Left renal pelvis (tissue), 4 donors: ENCODE measurements around the gene ANKRD17. TPM values are rescaled to one million over a fixed set of nuclear protein-coding genes. Genes with fewer than 3 reads are reported as not detected.

Experiments
- DNase-seq, 4 donors: peaks; one replicate each; pipeline ENCODE4 v3.0.0-alpha.2; 2013; ENCODE audit warnings: low read depth in 4 of 4, low spot score in 3 of 4
- polyA plus RNA-seq, 4 donors: library from polyadenylated mRNA; unstranded; fragments of 120-200 nt; gene quantifications; one replicate each; pipeline ENCODE4 v1.2.1, GENCODE V29; 2013; ENCODE audit not compliant: insufficient read length in 4 of 4

The ANKRD17 gene
- polyA plus RNA-seq, 4 donors: 61.5 to 79.4 (median 69.5) TPM

- DNase-seq: no peak
These were observed 119.4 kb downstream of the ANKRD17 start for GRCh38 chr4:73139245-73139644.

DNA sequence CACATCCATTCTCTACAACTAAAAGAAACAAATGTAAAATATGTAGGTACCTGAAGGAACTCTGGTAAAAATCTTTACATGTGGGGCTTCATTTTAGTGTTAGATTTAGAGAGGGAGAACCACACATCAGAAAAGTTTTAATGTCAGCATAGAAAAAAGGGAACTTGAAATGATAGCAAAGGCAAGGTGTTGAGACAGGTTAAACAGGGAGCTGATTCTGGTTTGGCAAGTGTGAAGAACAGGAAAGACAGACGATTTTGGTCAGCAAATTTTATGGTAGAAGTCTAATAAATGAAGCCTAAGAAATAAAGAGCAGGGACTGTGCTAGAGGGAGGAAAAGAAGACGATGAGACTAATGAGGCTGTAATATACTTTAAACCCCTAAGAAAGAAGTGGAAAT is 121.5 kb downstream of the ANKRD17 start:
- no peak for DNase-seq

GRCh38 chr4:73133784-73134183 is 124.8 kb downstream of the ANKRD17 start:
- DNase-seq: no peak

DNA sequence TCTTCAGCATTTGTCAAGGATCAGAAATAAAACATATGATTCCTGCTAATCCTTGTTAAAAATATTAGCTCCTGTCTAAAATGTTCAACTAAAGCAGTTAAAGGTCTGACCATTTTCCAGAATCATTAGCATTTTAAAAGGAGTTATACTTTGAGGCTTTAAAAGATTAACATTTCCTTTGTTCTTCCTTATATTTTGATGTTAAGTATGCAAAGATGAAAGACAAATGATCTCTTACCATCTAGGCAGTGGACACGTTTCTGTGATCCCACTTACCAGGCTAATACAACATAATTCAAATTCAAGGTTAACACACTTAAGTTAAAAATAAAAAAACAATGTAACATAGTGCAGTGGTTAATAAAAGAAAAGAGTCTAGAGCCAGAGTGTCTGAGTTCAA is 127.3 kb downstream of the ANKRD17 start:
- DNase-seq: no peak

GRCh38 chr4:73129319-73129718 is 129.3 kb downstream of the ANKRD17 start:
- DNase-seq: no peak

DNA sequence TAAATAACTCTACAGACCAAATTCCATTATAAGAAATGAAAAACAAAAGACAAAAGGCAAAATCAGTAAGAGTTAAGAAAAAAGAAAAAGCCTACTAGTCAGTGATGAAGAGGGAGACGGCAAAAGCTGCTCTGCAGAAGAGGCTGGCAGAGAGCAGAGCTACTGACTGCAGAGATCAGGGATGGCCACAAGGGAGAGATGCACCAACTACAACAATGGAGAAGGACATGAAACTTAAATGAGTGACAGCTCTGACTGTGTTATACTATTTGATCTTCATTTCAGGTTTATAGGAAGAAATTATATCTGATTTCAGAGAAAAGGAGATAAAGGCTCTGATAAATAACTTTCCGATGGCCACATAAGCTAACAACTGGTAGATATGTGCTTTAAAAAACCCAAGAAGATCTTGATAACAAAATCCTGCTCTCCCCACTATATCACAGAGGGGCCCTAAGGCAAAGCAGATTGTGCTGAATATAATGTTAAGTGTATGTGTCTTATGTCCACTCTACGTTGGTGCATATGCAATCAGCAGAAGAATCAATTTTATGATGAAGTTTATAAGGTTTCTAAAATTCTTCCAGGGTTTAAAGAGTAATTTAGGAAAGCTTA is 130.7 kb downstream of the ANKRD17 start:
- DNase-seq: no peak

DNA sequence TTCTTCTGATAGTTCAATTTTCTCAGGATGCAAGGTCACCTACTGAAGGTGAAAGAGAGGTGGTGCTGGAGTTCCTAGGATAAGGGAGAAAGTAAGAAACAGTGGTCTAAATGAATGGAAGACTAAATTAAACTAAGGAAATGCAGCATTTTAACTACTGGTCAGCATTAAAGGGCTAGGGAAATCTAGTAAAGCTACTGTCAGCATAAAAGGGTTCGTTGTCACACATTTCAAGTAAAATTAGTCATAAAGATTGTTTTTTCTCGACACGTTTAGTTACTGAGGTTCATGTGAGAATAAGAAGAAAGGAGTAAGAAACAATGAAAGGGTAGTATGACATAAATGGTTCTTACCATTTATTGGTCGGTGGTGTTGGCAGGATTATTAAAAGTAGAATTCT is 149.1 kb downstream of the ANKRD17 start:
- no peak for DNase-seq

DNA sequence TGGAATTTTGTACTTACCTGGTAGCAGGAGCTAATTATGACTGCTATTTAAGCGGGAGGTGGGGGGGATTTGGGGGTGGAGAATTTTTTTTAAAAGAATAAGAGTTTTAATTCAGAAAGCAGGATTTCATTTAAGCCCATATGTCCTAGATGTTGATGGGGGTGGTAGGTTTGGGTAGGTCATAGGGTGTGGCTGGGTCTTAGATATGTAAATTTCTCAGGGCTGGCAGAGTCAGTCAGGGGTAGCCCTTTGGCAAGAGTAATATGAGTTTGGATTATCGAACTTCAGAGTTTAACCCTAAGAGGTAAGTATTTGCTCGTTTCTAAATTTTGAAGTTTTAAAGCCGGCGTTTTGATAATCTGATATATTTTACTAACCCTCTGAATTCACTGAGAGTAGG is 153.9 kb downstream of the ANKRD17 start:
- DNase-seq: no peak

DNA sequence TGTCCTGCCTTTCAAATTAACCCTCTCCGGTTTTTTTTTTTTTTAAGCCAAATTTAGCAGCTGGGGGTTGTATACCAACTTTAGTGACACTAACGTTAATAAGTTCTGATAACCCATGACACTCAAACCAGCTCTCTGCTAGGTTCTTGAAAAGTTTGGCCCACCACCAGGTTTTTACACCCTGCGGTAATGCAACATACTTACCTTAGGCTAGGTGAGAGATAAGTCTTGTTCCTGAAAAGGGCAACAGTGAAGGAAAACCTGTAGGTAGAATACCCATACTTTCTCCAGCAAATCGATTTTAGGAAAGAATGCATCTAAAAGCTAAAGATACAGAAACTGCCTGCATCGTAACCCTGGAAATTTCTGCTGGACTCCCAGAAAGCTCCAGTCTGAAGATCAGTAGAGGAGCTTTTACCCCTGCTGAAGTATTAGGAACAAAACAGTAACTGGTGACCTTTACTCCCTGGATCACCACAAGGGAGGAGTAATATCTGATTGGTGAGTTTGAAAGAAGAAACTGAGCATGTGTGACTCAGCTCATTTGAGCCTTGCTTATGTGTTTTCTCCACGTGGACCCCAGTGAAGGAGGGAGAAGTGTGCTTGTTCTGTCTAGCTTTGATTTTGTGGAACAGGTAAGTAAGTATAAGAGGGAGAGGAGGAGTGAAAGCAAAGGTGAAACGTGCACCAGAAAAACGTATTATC is 154.6 kb downstream of the ANKRD17 start:
- no peak for DNase-seq

- no peak for DNase-seq
These were observed 159.5 kb downstream of the ANKRD17 start for GRCh38 chr4:73099143-73099542.

DNA sequence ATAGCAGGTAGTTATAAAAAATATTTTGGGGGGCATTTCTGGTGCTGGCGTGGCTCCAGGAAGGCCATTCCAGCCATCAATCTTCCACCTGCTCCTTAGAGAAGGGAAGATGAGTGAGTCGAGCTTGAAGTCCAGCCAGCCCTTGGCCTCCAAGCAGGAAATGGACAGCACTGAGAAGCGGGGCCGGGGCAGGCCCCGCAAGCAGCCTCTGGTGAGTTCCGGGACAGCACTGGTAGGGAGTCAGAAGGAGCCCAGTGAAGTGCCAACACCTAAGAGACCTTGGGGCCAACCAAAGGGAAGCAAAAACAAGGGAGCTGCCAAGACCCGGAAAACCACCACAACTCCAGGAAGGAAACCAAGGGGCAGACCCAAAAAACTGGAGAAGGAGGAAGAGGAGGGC is 159.9 kb downstream of the ANKRD17 start:
- DNase-seq: no peak

GRCh38 chr4:73098016-73098415 is 160.6 kb downstream of the ANKRD17 start:
- peak; percentile 12 to 23 (median 16) for DNase-seq

GRCh38 chr4:73092868-73093267 is 165.7 kb downstream of the ANKRD17 start:
- DNase-seq: no peak

- DNase-seq: no peak
These were observed 167.9 kb downstream of the ANKRD17 start for GRCh38 chr4:73090738-73091137.

DNA sequence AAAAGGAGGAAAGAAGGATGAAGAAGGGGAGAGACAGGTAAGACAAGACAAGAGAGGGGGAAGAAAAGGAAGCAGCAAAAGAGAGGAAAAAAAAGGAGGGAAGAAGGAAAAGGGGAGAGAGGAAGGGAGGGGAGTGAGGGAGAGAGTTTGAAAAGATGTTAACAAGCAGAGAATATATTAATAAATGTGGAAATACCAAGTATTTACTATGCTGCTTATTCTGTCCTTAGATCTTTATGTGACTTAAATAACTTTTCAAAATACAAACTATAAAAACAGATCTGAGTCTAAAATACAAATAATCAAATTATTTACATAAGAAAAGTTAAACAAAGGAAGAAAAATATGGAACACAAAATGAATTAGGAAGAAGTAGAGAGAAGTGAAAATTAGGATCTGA is 170.7 kb downstream of the ANKRD17 start:
- DNase-seq: no peak

GRCh38 chr4:73086095-73086868 is 172.3 kb downstream of the ANKRD17 start:
- DNase-seq: no peak

DNA sequence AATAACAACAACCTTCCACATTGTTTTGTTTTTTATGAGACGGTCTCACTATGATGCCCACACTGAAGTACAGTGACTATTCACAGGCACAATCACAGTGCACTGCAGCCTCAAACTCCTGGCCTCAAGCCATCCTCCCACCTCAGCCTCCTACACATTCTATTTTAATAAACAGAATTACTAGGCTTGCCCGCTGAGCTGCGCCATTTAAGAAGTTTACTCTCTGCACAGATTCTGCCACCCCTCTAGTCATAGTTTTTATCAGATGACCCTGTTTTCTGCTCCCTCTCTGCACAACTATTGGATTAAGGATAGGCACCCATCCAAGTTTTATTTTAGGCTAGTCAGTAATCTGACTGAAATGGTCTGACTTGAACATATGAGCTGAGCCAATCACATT is 177.8 kb downstream of the ANKRD17 start:
- no peak for DNase-seq

DNA sequence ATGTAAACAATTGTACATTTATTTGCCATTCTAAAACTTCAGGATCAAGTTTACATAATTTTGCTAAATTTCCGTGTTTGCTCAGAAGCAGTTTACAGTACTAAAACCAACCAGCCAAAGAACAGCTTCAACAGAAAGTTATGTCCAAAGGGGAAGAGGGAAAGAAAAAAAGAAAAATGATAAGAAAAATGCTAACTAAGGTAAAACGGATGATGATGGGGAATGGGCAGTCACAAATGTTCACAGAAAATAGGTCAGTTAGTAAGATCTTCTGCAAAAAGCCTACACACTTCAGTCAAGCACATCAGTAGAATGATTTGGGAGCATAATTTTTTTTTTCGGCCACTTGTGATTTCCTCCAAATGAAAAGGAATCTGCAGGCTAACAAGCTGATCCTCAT is 182.8 kb downstream of the ANKRD17 start:
- no peak for DNase-seq

DNA sequence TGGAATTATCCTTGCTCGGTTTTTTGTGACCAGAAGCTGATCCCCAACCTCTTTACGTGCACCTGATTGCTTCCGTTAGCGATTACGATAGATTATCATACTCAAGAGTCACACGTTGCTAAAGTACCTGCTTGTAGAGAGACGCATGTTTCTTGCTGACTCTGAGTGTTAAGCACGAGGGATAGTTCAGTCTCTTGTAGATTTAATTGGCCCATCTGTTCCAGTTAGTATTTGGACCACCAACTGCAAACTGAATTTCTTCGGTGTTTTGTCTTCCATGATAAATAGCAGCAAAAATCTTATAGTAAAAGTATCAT is 188.6 kb downstream of the ANKRD17 start:
- DNase-seq: peak in 1 of 4 donors; percentile 24

DNA sequence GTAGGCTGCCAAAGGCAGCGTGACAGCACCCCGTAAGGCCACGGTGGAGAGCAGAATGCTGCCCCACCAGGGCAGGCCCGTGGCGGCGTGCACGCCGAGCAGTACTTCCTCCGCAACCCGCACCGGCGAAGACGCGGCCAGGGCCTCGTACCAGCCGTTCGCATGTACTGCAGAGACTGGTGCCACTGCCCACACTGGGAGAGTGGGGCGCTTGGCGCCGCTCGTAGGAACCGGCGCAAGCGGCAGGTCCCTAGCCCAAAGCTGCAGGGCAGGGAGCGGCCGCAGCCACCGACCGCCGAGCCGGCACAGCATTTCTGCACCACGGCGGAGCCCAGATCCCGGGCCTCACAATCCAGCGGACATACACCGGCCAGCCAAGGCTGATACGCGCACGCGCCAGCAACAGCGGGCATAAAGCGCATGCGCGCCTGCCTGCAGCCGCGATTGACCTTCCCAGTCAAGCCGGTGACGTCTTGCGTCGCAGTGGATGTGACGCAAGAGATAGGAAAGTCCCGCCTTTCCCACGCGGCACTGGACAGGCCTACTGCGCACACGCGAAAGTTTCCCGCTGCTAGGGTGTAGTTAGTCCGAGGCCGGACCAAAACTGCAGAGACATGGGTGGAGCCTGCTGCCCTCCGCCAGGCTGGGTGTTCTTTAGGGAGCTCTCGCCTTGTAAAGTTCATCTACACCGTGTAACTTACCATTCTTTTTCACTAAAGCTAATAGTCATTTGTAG is 189.1 kb downstream of the ANKRD17 start, which contains the start of gene COX18:
TSS of gene COX18 (minus strand) at position 379 of the 736 bp plus-strand sequence. CDS start at position 312, 67 bp downstream.
- DNase-seq: peak; percentile 96 to 98 (median 98)
